Stimulated activated naive CD4-positive, alpha-beta T cell (primary cell): ENCODE results near the gene F12.

ENCODE experiments used
- DNase-seq, 6 experiments: peaks; one replicate each; lab custom pipeline; 2025; lab: John Stamatoyannopoulos, UW

F12 gene

GRCh38 chr5:177355162-177355867 is 54.0 kb downstream of the F12 start:
- no peak for DNase-seq

GRCh38 chr5:177354711-177355110 is 54.7 kb downstream of the F12 start:
- no peak for DNase-seq

GRCh38 chr5:177354256-177354655 is 55.1 kb downstream of the F12 start:
- no peak for DNase-seq

- no peak for DNase-seq
These were observed 56.3 kb downstream of the F12 start for GRCh38 chr5:177353093-177353492.
